Fibroblast of villous mesenchyme (primary cell): ENCODE measurements around the gene PRUNE2. TPM values are rescaled to one million over a fixed set of nuclear protein-coding genes. Genes with fewer than 3 reads are reported as not detected.

ENCODE experiments used
- DNase-seq: peaks from one replicate; pipeline ENCODE4 v3.0.0-alpha.2; 2010; ENCODE audit warnings: low read depth
- H3K4me3 ChIP-seq: 2 replicates; pipeline ENCODE4 v1.5.1; 2011; ENCODE audit warnings: low read depth, mild to moderate bottlenecking, low read length
- CTCF ChIP-seq: IDR thresholded peaks from 2 replicates; pipeline ENCODE4 v1.5.1; 2012; ENCODE audit warnings: low read depth, mild to moderate bottlenecking, low read length; ENCODE audit not compliant: insufficient read depth
- total RNA-seq: library from RNA; depleted of rRNA; stranded (reverse); fragments of >200 nt; gene quantifications from 2 replicates; pipeline ENCODE4 v1.2.3, GENCODE V29; 2012

Gene PRUNE2
- total RNA-seq, 1 donor, result 14.2 TPM

- H3K4me3 ChIP-seq, result no peak overlapping the region
- no peak for DNase-seq
- no peak for TF ChIP-seq CTCF
Measured at GRCh38 chr9:76686756-76687155, 219.2 kb downstream of the PRUNE2 start.

- no peak overlapping the region for H3K4me3 ChIP-seq
- no peak for TF ChIP-seq CTCF
- no peak for DNase-seq
Measured at GRCh38 chr9:76684213-76684612, 221.7 kb downstream of the PRUNE2 start.

- no peak for DNase-seq
Measured at GRCh38 chr9:76681556-76681955, 224.4 kb downstream of the PRUNE2 start.

GRCh38 chr9:76680716-76681425, 225.0 kb downstream of the PRUNE2 start:
- H3K4me3 ChIP-seq, result no peak overlapping the region
- TF ChIP-seq CTCF, result no peak
- no peak for DNase-seq

More at GRCh38 chr9:76681556-76681955, 224.4 kb downstream of the PRUNE2 start:
- TF ChIP-seq CTCF, result no peak
- H3K4me3 ChIP-seq, result no peak overlapping the region

- TF ChIP-seq CTCF, result no peak
- DNase-seq, result no peak
- no peak overlapping the region for H3K4me3 ChIP-seq
Measured at GRCh38 chr9:76677481-76678055, 228.3 kb downstream of the PRUNE2 start.

GRCh38 chr9:76676857-76677256, 229.1 kb downstream of the PRUNE2 start:
- no peak for DNase-seq
- TF ChIP-seq CTCF, result no peak
- no peak overlapping the region for H3K4me3 ChIP-seq
